Mucosa of gallbladder (tissue), 1 donor: ENCODE data around the gene FRMD4A. TPM values are rescaled to one million over a fixed set of nuclear protein-coding genes. Genes with fewer than 3 reads are reported as not detected.
"Not testable (repeated sequence)": the region's sequence is repeated elsewhere in the genome, so short reads cannot be mapped to it uniquely, and the experiment has no call there.

Source experiments
- DNase-seq: peaks from one replicate; pipeline ENCODE4 v3.0.0-alpha.2; 2020; ENCODE audit warnings: low spot score
- total RNA-seq: library from RNA; stranded (reverse); gene quantifications from one replicate; pipeline ENCODE4 v1.2.1, GENCODE V29; 2021
- donor health status: DM: no; HTN: no; CAD: no.

The FRMD4A gene
- total RNA-seq, 1 donor from 2014 or later, result 55.4 TPM

GRCh38 chr10:13950543-13950939 lies 380.2 kb downstream of the FRMD4A start:
- no peak for DNase-seq

DNA sequence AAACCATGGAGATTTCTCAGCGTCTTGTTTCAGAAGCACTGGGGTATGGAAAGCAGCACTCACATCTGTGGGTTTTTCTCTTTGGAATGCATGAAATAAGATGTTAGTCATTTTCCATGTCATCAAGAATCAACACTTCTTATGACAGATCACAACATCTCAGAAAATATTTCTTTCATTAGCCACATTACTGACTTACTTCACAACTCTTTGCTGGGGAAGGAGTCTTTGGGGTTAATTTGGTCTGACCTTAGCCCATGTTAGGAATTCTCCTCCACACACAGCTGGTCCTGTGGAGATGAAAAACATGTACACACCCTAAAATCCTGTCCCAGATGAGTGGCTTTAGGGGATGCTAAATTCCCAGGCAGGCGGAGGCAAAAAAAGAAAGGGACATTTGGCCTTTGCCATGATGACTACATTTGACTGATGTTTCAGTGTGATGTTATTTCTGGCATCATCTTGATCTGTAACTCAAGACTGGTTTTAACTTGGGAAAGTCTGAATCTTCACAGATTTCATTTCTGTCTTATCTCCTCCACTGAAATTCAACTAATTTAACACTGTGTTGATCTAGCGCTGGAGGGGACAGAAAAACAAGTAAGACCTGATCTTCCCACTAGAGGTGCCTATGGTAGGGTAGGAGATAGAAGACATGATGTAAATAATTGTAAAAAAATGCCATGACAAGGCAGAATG lies 380.7 kb downstream of the FRMD4A start:
- no peak for DNase-seq

GRCh38 chr10:13946209-13946460 lies 384.6 kb downstream of the FRMD4A start:
- no peak for DNase-seq

- no peak for DNase-seq
Observed at GRCh38 chr10:13945390-13946208, 385.1 kb downstream of the FRMD4A start.

GRCh38 chr10:13944823-13945222 lies 385.9 kb downstream of the FRMD4A start:
- DNase-seq, result no peak

- no peak for DNase-seq
Observed at GRCh38 chr10:13943735-13944398, 386.9 kb downstream of the FRMD4A start.

DNA sequence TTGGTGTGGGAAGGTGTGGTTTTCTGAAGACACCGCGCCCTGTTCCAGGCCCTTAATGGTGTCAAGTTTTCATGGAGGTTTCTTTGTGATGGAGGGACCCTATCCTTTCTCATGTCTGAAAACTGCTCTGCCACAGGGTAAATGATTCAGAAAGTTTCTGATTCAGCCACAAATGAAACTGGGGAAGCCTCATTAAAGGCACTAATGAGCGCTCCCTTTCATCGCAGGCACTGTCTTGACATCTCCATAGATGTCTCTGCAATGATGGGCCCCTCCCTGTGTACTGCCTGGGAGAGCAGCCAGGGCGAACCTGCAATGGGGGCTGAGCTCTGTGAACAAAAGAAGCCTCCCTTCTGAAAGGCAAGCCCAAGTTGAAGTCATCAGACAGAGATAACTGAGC lies 388.7 kb downstream of the FRMD4A start:
- DNase-seq, result no peak

- no peak for DNase-seq
Observed at GRCh38 chr10:13939391-13939790, 391.3 kb downstream of the FRMD4A start.

DNA sequence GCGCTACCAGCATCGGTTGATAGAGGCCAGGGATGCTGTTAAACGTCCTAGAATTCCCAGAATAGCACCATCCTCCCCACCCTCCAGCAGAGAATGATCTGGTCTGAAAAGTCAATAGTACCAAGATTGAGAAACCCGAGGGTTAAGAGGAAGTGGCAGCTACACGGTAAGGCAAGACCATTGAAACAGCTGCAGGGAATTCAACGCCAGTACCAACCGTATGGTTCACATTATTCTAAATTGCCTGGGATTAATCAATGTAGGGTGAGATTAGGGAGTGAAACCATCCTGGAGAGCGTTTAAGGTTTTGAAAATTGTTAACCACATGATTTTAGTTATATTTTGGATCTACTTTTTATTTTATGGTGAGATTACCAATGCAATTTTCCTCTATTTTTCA lies 391.8 kb downstream of the FRMD4A start:
- DNase-seq, result no peak

GRCh38 chr10:13936826-13937225 lies 393.9 kb downstream of the FRMD4A start:
- no peak for DNase-seq

DNA sequence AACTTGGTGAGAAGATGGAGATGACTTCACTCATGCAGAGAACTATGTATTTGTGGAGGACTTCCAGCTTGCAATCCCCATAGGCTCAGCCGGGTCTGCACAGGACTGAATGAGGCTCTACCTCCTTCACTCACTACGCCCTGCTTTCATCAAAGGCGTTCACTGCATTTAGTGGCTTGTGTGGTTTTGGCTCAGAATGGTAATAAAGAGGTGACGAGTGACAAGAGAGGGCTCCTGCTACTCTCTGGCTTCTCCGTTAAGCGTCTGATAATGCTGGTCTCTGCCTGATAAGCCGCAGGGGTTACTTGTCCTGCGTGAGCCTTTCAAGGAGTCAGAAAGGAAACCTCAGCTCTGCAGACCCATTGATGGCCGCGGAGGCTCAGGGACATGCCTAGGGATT lies 400.6 kb downstream of the FRMD4A start:
- DNase-seq, result no peak

DNA sequence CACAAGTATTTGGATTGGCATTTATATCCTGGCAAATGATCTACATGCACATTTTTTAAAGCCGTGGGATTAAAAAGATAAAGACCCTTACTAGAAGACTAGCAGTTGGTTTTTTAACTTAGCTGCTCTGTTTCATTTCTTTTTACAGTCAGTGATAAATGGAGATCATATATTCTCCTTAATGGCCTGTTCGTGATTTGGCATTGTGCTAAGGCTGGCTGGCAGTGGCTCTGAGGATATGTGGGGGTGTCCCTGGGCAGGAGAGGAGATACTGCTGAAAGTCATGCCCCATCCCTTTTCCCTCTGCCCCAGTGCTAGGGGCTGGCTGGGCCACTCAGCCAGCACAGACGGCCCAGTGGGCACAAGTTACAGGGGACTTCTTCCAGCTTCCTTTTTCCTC lies 402.3 kb downstream of the FRMD4A start:
- no peak for DNase-seq

GRCh38 chr10:13925971-13926780 lies 404.5 kb downstream of the FRMD4A start:
- no peak for DNase-seq

GRCh38 chr10:13924040-13924725 lies 406.5 kb downstream of the FRMD4A start:
- no peak for DNase-seq

- no peak for DNase-seq
Observed at GRCh38 chr10:13922586-13922985, 408.1 kb downstream of the FRMD4A start.

DNA sequence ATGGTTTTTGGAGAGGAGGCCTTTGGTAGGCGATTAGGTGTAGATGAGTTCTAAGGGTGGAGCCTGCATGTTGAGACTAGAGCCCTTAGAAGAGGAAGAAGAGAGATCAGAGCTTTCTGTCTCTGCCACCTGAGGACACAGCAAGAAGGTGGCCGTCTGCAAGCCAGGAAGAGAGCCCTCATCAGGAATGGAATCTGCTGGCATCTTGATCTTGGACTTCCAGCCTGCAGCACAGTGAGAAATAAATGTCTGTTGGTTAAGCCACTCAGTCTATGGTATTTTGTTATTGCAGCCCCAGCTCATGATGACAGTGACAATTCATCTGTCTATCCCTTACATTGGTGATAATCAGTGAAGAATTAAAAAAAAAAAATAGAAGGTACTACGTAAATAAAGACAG lies 408.8 kb downstream of the FRMD4A start:
- DNase-seq, result no peak

GRCh38 chr10:13921131-13921530 lies 409.6 kb downstream of the FRMD4A start:
- DNase-seq, result not testable (repeated sequence)

GRCh38 chr10:13920465-13920864 lies 410.3 kb downstream of the FRMD4A start:
- DNase-seq, result no peak

GRCh38 chr10:13920031-13920430 lies 410.7 kb downstream of the FRMD4A start:
- no peak for DNase-seq

- DNase-seq, result no peak
Observed at GRCh38 chr10:13917791-13918190, 412.9 kb downstream of the FRMD4A start.

- no peak for DNase-seq
Observed at GRCh38 chr10:13916384-13916947, 414.3 kb downstream of the FRMD4A start.
